ENCODE results near the gene FOXO3. TPM values are rescaled to one million over a fixed set of nuclear protein-coding genes. Genes with fewer than 3 reads are reported as not detected.

FOXO3 gene
- total and polyA plus RNA-seq, 8 donors: 50.0 to 71.1 (median 63.1) TPM

DNA sequence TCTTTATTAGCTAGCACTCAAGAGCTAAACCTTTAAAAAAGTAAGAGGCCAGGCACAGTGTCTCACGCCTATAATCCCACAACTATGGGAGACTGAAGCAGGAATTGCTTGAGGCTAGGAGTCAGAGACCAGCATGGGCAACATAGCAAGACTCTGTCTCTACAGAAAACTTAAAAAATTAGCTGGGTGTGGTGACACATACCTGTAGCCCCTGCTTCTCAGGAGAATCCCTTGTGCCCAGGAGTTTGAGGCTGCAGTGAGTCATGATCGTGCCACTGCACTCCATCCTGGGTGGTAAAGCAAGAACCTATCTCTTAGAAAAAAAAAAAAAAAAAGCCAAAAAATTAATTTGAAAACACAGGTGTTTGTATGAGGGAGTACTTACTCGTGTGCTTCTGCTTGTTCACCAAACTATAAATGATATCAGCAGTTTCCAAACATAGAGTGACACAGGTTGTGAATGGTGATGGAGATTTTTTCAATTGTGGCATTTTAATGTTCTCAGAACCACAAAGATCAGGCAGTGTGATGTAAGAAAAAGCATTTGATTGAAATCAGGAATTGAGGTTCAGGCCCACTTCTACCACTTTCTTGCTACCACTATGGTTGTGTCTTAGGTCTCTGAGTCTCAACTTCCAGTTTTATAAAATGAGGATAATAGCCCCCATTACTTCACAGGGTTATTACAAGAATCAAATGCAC, 104.9 kb downstream of the FOXO3 start:
- Histone ChIP-seq H3K27me3 (no peaks in the 10 kb centered on the region), H3K36me3 (peaks cover 0 to 36% of the 10 kb centered on the region in 2 donors), H3K9me3 (no peaks in the 10 kb centered on the region), H3K27ac (no peak overlapping the region), H3K4me3 (no peak overlapping the region), H3K4me1 (peaks cover 5 to 26% of the 10 kb centered on the region in 2 donors)
- TF ChIP-seq, protein P1, sequence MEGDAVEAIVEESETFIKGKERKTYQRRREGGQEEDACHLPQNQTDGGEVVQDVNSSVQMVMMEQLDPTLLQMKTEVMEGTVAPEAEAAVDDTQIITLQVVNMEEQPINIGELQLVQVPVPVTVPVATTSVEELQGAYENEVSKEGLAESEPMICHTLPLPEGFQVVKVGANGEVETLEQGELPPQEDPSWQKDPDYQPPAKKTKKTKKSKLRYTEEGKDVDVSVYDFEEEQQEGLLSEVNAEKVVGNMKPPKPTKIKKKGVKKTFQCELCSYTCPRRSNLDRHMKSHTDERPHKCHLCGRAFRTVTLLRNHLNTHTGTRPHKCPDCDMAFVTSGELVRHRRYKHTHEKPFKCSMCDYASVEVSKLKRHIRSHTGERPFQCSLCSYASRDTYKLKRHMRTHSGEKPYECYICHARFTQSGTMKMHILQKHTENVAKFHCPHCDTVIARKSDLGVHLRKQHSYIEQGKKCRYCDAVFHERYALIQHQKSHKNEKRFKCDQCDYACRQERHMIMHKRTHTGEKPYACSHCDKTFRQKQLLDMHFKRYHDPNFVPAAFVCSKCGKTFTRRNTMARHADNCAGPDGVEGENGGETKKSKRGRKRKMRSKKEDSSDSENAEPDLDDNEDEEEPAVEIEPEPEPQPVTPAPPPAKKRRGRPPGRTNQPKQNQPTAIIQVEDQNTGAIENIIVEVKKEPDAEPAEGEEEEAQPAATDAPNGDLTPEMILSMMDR (IDR thresholded peaks at IDR 0.05): no peak
- ATAC-seq: no peak
- no peak for DNase-seq
- intact Hi-C loops (cut with DNase I): no loop called here

DNA sequence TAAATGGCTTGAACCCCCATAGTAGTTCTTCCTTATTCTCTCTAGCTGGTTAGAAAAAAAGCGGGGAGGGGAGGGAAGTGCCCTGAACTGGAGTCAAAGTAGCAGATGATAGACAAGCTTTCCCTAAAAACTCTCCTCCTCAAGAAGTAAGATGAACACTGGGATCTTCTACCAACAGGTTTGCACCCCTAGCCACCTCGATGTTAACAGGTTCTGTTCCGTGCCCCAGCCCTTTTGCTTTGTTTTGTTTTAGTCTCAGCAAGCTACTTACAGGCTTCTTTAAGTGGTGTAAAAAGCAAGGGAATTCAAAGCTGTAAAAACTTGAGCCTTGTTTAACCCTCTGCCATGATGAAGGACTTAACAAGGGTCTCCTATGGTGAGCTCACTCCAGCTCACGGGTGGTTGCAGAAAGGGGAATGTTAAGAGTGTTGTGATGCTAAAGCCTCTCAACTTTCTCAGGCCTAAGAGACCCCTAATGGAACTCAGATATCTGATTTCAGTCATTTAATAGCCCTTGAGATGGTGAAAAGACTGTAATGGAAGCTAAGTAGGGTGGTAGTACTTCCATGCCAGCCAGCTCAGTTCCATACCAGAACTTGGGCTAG, 106.0 kb downstream of the FOXO3 start:
- Histone ChIP-seq H3K4me3 (no peak overlapping the region), H3K4me1 (peaks cover 5 to 31% of the 10 kb centered on the region in 2 donors), H3K9me3 (no peaks in the 10 kb centered on the region), H3K27me3 (no peaks in the 10 kb centered on the region), H3K36me3 (peaks cover 0 to 36% of the 10 kb centered on the region in 2 donors), H3K27ac (no peak overlapping the region)
- ATAC-seq: no peak
- TF ChIP-seq, protein P1 (IDR thresholded peaks at IDR 0.05): no peak
- no peak for DNase-seq
- intact Hi-C loops (cut with DNase I): no loop called here

DNA sequence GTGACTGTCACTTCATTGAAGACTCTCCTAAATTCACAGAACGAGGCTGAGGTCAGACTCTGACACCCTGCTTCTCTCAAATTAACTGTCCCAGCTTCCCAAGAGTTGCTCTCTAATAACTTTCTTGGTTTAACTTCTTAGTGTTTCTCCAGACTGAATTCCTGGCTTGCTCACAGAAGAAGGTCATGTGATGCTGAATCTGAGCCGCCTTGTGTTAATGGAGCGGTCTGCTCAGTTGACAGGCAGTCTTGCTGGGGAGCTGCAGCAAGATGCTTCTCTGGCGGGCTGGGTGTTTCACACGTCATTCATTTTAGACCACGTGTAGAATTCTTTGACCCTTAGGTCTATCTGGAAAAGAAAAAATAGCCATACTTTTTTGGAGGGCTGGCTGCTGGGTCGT, 107.3 kb downstream of the FOXO3 start:
- Histone ChIP-seq H3K27me3 (no peaks in the 10 kb centered on the region), H3K4me3 (no peak overlapping the region), H3K36me3 (peaks cover 0 to 36% of the 10 kb centered on the region in 2 donors), H3K27ac (no peak overlapping the region), H3K4me1 (peaks cover 5 to 33% of the 10 kb centered on the region in 2 donors), H3K9me3 (no peaks in the 10 kb centered on the region)
- TF ChIP-seq, protein P1 (IDR thresholded peaks at IDR 0.05): no peak
- intact Hi-C loops (cut with DNase I): no loop called here
- peak; percentile 41 for ATAC-seq
- no peak for DNase-seq

DNA sequence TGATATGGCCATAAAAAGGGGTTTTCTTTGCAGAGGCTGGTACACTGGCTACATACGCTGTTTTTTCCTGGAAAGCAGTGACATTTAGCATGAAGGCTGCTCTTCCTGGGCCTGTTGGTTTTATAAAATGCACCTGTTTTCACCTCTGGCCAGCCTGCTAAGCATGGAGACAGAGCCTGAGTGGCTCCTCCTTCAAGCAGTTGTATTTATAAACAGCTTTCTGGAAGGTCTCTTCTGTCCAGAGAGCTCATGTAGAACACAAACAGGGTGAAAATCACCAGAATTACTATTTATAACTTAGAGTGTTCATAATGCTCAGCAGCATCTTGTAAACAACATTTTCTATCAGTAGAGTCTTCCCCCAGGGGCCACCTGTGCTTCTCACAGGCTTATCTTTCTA, 109.0 kb downstream of the FOXO3 start:
- TF ChIP-seq, protein P1 (IDR thresholded peaks at IDR 0.05): no peak
- Histone ChIP-seq H3K27ac (no peak overlapping the region), H3K9me3 (no peaks in the 10 kb centered on the region), H3K27me3 (no peaks in the 10 kb centered on the region), H3K4me1 (peaks cover 5 to 48% of the 10 kb centered on the region in 2 donors), H3K36me3 (peaks cover 0 to 25% of the 10 kb centered on the region in 2 donors), H3K4me3 (no peak overlapping the region)
- DNase-seq (no peak), ATAC-seq (no peak)
- intact Hi-C loops (cut with DNase I): no loop called here

DNA sequence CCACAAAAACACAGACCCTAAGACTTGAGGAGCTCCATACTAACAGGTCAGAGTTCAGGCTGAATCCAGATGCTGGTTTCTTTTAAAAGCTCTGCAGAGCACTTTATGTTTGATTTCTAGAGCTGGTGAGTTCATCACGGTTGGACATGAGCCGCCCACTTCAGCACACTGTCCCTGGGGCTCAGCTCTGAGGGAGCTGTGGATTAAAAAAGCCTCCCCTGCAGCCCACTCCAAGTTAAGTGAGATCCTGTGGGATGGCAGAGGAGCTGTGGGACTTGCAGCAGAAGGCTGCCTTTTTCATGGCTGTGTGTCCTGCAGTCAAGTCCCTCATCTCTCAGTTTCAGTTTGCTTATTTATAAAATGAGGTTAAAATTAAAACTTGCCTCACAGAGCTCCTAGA, 110.5 kb downstream of the FOXO3 start:
- ATAC-seq: no peak
- H3K27me3 ChIP-seq: no peaks in the 10 kb centered on the region
- H3K4me1 ChIP-seq: peaks cover 5 to 62% of the 10 kb centered on the region in 2 donors
- no peak overlapping the region for H3K27ac ChIP-seq
- intact Hi-C loops (cut with DNase I): no loop called here
- no peak overlapping the region for H3K4me3 ChIP-seq
- no peaks in the 10 kb centered on the region for H3K9me3 ChIP-seq
- H3K36me3 ChIP-seq: peaks cover 0 to 11% of the 10 kb centered on the region in 2 donors
- TF ChIP-seq, protein P1 (IDR thresholded peaks at IDR 0.05): no peak
- no peak for DNase-seq

Data from left lung (tissue), 10 donors.